Activated B cell treated with CpG ODN at 0.5 μM for 24 hours (primary cell): ENCODE measurements around the gene STX8. TPM values are rescaled to one million over a fixed set of nuclear protein-coding genes. Genes with fewer than 3 reads are reported as not detected.

Experiments used
- ATAC-seq: fragments of 200-7000 bp; cut with Tn5 transposase; one replicate; pipeline ENCODE4 v1.10.0; 2021; ENCODE audit warnings: low read depth, mild to moderate bottlenecking, moderate library complexity
- CTCF ChIA-PET: fragments of 350-600 bp; sonication (Branson Sonifier 250); formaldehyde crosslinking; loops from one replicate; lab custom pipeline; 2021; ENCODE audit warnings: antibody characterized with exemption; lab: Charles Lee
- POLR2A ChIA-PET: fragments of 350-600 bp; sonication (Branson Sonifier 250); formaldehyde crosslinking; loops from one replicate; lab custom pipeline; 2021; ENCODE audit warnings: antibody characterized with exemption; lab: Charles Lee
- DNase-seq: peaks from one replicate; pipeline ENCODE4 v3.0.0; 2022
- H3K27ac Mint-ChIP-seq: one replicate; pipeline ENCODE4 v1.8.0; 2020; ENCODE audit warnings: mixed read lengths
- H3K27me3 Mint-ChIP-seq: one replicate; pipeline ENCODE4 v1.8.0; 2021; ENCODE audit warnings: mixed read lengths
- H3K36me3 Mint-ChIP-seq: one replicate; pipeline ENCODE4 v1.8.0; 2021; ENCODE audit warnings: low read depth, mixed read lengths
- H3K4me1 Mint-ChIP-seq: one replicate; pipeline ENCODE4 v1.8.0; 2021; ENCODE audit warnings: mixed read lengths
- H3K4me3 Mint-ChIP-seq: one replicate; pipeline ENCODE4 v1.8.0; 2020; ENCODE audit warnings: mild to moderate bottlenecking, mixed read lengths
- H3K9me3 Mint-ChIP-seq: one replicate; pipeline ENCODE4 v1.8.0; 2020; ENCODE audit warnings: mixed read lengths
- intact Hi-C: fragments of 100-400 bp; cut with micrococcal nuclease; formaldehyde crosslinking; loops from one replicate; pipeline ENCODE4 v1.15.1; 2024
- total RNA-seq: library from RNA; stranded (reverse); gene quantifications from 2 replicates; pipeline ENCODE4 v1.2.3, GENCODE V29; 2022
- TF ChIP-seq, protein P1 (sequence below): fragments of 200-600 bp; IDR thresholded peaks from one replicate; pipeline ENCODE4 v1.8.0; 2022; ENCODE audit warnings: antibody characterized with exemption, mild to moderate bottlenecking

The STX8 gene
- total RNA-seq, 1 donor from 2014 or later = 66.9 TPM

DNA sequence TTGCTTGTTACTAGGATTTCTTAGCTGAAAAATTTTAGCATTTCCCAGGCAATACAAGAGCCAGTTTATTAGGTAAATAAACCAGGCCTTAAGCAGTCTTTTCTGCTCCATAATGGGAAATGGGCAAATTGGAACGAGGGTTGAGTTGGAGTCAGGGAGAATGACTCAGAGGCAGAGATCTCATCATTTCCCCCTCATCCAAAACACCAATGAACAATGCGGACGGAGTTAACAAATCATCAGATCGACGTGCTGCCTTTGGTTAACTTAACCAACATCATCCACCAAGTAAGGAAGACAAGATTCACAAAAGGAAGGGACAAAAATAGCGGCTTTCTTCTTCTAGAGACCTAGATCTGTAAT is 243.5 kb downstream of the STX8 start:
- ChIA-PET CTCF (no interaction called here), POLR2A (no interaction called here)
- ATAC-seq (no peak), DNase-seq (no peak)
- Mint-ChIP-seq H3K27ac (no peak overlapping the region), H3K4me1 (peaks cover 4% of the 10 kb centered on the region), H3K36me3 (peaks cover 23% of the 10 kb centered on the region), H3K4me3 (no peak overlapping the region), H3K27me3 (no peaks in the 10 kb centered on the region), H3K9me3 (peaks cover 14% of the 10 kb centered on the region)
- TF ChIP-seq, protein P1, sequence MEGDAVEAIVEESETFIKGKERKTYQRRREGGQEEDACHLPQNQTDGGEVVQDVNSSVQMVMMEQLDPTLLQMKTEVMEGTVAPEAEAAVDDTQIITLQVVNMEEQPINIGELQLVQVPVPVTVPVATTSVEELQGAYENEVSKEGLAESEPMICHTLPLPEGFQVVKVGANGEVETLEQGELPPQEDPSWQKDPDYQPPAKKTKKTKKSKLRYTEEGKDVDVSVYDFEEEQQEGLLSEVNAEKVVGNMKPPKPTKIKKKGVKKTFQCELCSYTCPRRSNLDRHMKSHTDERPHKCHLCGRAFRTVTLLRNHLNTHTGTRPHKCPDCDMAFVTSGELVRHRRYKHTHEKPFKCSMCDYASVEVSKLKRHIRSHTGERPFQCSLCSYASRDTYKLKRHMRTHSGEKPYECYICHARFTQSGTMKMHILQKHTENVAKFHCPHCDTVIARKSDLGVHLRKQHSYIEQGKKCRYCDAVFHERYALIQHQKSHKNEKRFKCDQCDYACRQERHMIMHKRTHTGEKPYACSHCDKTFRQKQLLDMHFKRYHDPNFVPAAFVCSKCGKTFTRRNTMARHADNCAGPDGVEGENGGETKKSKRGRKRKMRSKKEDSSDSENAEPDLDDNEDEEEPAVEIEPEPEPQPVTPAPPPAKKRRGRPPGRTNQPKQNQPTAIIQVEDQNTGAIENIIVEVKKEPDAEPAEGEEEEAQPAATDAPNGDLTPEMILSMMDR = no peak
- intact Hi-C loops = no loop called here

DNA sequence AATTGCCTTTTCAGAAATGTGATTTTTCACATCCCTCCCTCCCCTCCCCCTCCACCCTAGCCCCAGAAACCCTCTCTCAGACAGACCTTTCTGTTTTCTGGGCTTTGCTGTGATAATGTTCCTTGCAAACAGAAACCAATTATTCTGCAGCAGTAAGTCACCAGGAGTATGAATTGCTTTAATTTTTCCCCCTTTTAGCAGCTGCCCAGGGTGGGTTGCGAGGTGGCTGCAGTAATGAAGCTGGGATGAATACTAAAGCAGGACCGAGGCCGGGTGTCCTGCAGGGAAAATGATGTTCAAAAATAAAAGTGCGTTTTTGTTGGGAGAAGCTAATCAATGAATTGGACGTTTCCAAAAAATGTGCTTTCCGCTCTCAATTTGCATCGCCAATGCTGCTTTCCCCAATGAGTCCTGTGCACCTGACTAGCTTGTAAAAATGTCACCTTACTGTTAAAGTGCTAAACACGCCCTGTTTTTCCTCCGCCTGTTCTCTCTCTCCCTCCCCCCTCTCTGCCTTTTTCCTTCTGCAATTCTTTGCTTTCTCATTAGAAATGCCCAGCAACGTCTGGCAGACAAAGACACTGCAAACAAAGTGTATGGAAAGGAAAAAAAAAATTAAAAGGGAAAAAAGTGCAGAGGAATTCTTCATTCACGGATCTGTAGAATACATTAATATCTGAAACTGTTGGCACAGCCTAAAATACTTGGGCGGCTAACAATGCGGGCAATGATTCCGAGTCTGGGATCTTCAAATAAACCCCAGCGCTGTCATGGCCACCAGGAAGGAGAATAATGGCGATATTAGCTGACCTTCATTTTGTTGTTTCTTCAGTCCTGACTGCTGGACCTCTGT is 244.1 kb downstream of the STX8 start:
- Mint-ChIP-seq H3K4me1 (no peaks in the 10 kb centered on the region), H3K27ac (no peak overlapping the region), H3K4me3 (no peak overlapping the region), H3K27me3 (no peaks in the 10 kb centered on the region), H3K9me3 (peaks cover 14% of the 10 kb centered on the region), H3K36me3 (peaks cover 19% of the 10 kb centered on the region)
- POLR2A ChIA-PET = no interaction called here
- ATAC-seq (no peak), DNase-seq (no peak)
- CTCF ChIA-PET = no interaction called here
- intact Hi-C loops = no loop called here
- TF ChIP-seq, protein P1 = no peak

DNA sequence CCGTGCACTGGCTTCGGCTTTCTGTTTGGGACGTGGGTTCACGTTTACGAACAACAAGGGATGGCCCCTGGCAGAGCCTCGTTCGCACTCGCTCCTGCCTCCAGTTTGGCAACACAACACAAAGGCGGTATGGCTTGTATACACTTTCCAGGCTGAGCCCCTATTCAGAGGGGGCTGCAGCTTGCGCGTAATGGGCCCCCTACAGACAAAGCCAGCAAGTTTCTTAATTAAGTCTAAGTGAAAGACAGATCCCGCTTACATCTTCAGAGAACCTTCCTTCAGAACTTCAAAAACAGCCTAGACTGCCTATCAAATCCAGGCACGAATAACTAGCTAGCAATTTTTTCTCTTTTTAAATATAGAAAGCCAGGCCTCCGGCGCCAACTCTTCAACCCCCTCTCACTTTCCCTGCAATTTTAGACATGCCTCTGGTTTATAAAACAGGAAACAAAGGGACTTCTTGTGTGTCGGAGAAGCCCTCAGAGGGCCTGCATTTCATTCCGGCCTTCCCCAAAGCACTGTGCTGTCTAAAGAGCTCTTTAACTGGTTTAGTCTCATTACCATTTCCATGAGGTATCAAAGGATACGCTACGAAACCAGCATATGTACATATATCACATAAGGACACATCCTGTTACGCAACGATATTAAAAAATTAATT is 244.9 kb downstream of the STX8 start:
- peaks cover 14% of the 10 kb centered on the region for H3K9me3 Mint-ChIP-seq
- no peaks in the 10 kb centered on the region for H3K4me1 Mint-ChIP-seq
- no peak overlapping the region for H3K27ac Mint-ChIP-seq
- TF ChIP-seq, protein P1 = no peak
- ChIA-PET CTCF (no interaction called here), POLR2A (no interaction called here)
- ATAC-seq (no peak), DNase-seq (no peak)
- H3K4me3 Mint-ChIP-seq = no peak overlapping the region
- intact Hi-C loops = no loop called here
- H3K36me3 Mint-ChIP-seq = peaks cover 18% of the 10 kb centered on the region
- H3K27me3 Mint-ChIP-seq = no peaks in the 10 kb centered on the region

DNA sequence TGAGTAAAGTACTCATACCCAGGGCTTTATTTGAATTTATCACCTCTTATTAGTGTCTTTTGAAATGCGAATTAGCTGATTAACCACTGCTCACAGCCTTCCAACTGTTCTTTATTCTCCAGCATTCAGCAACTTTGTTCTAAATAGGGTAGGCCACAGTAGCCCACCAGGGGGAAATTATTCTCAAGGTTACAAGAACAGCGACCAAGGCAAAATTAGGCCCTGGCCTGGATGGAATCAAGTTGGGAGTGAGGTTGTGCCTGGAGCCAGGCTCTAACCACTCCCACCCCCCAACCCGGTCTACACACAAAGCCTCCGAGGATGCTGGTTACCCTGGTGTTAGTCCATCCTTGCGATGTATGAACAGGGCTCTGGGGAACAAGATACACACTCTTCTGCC is 245.5 kb downstream of the STX8 start:
- Mint-ChIP-seq H3K9me3 (peaks cover 10% of the 10 kb centered on the region), H3K36me3 (peaks cover 14% of the 10 kb centered on the region), H3K4me3 (no peak overlapping the region), H3K27ac (no peak overlapping the region), H3K27me3 (no peaks in the 10 kb centered on the region), H3K4me1 (no peaks in the 10 kb centered on the region)
- TF ChIP-seq, protein P1 = no peak
- intact Hi-C loops = no loop called here
- ChIA-PET POLR2A (no interaction called here), CTCF (no interaction called here)
- DNase-seq (no peak), ATAC-seq (no peak)

DNA sequence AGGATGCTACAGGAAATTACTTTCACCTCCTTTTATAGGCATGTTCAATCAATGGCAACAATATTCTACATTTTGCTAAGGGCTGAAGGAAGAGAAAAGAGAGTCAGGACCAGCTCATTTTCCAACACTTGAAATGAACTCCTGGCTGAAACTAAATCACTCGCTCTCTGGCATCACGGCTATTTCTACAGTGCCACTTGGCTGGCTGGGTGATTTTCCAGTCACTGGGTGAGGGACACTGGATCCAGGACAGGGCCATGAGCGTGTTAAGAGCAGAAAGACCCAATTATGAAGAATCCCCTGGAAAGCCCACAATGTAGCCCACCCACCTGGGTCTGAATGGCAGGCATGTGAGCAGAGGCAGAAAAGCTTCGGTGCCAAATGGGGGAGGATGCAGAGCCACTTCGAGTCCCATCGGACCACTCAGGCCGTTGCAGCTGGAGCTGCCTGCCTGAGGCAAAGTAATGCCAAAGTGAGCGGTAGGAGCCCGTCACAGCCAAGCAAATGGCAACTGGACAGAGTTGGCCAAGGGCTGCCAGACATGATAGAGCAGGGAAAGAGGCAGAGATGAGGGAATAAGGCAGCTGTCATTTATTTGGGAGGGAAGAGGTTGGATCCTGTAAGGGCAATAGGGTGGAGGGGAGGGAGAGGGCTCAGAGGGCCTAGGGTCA is 246.2 kb downstream of the STX8 start:
- no peaks in the 10 kb centered on the region for H3K27me3 Mint-ChIP-seq
- ATAC-seq = no peak
- peaks cover 6% of the 10 kb centered on the region for H3K36me3 Mint-ChIP-seq
- ChIA-PET CTCF (no interaction called here), POLR2A (no interaction called here)
- H3K27ac Mint-ChIP-seq = no peak overlapping the region
- DNase-seq = no peak
- H3K4me3 Mint-ChIP-seq = no peak overlapping the region
- TF ChIP-seq, protein P1 = no peak
- intact Hi-C loops = no loop called here
- no peaks in the 10 kb centered on the region for H3K4me1 Mint-ChIP-seq
- H3K9me3 Mint-ChIP-seq = peaks cover 2% of the 10 kb centered on the region
